Measurements from ENCODE around the gene ORAI2. TPM values are rescaled to one million over a fixed set of nuclear protein-coding genes. Genes with fewer than 3 reads are reported as not detected.

ORAI2 gene
- total and polyA plus RNA-seq, 10 of the 15 experiments (the other 5 are each of a cell fraction or from before 2014, with no cell fraction given), result 5.8 to 111 (median 46.9) TPM

GRCh38 chr7:102389810-102390209 lies 43.6 kb upstream of the ORAI2 start (continued):
- TF ChIP-seq ZNF622 (IDR thresholded peaks at IDR 0.05) (no peak), ZNF384 (IDR thresholded peaks at IDR 0.05; ENCODE audit: borderline replicate concordance, low read depth, low read length) (peak; percentile 79)

GRCh38 chr7:102390697-102391484 lies 42.5 kb upstream of the ORAI2 start:
- H3K79me2 ChIP-seq (ENCODE audit: control insufficient read depth, insufficient read depth, low read length), result peaks cover 4% of the 10 kb centered on the region
- H3K9me3 ChIP-seq (replicated peaks; ENCODE audit: control insufficient read depth, insufficient read depth, low read length), result no peaks in the 10 kb centered on the region
- H2AFZ ChIP-seq (ENCODE audit: control insufficient read depth, low read depth, low read length), result no peak overlapping the region; the same call in 1 of the 2 replicates
- H3K36me3 ChIP-seq (ENCODE audit: control insufficient read depth in 2 of 2, insufficient read depth in 2 of 2, low read length in 1 of 2), result peaks cover 3 to 22% of the 10 kb centered on the region in 2 experiments
- intact Hi-C loops (cut with micrococcal nuclease; ENCODE audit: unreplicated experiment) (loop anchor here (1.0 to 10.0 kb wide), 2 partner anchors 112 to 846 kb away; no protein-coding TSS in a partner anchor), in situ Hi-C loops (cut with MboI) (loop anchor here (5.0 kb wide), 2 partner anchors 109 to 849 kb away; no protein-coding TSS in a partner anchor)
- no peaks in the 10 kb centered on the region for H4K20me1 ChIP-seq (ENCODE audit: control insufficient read depth, insufficient read depth)
- no peaks in the 10 kb centered on the region for H3K27me3 ChIP-seq (replicated peaks in 1 of 2; ENCODE audit: control insufficient read depth in 2 of 2, insufficient read depth in 2 of 2, low read length in 1 of 2)
- peaks cover 16% of the 10 kb centered on the region for H3K4me1 ChIP-seq (ENCODE audit: control insufficient read depth, insufficient read depth, low read length)
- ChIA-PET SMC1A (ENCODE audit: uncharacterized antibody, unreplicated experiment) (interaction anchor here (0.7 to 9.2 kb wide), 3 partner anchors 101 to 117 kb away, joined by 3 to 122 read pairs (median 6); no protein-coding TSS in a partner anchor), POLR2A (interaction anchor here (0.9 kb wide), 1 partner anchor 75 kb away, joined by 3 read pairs; no protein-coding TSS in a partner anchor), CTCF (interaction anchor here (0.6 to 13.5 kb wide), 25 partner anchors 10 to 793 kb away, joined by 3 to 205 read pairs (median 3); partner anchors contain the start of gene SH2B2), RAD21 (ENCODE audit: unreplicated experiment) (interaction anchor here (0.7 to 9.0 kb wide), 5 partner anchors 59 to 701 kb away, joined by 3 to 79 read pairs (median 4); no protein-coding TSS in a partner anchor)
- ATAC-seq (peak; percentile 92), FAIRE-seq (peak; percentile 85), DNase-seq (ENCODE audit: low read depth, low spot score) (no peak)
- BruUV-seq (replicated peaks), result no TSS peak
- no peak overlapping the region for H3K4me3 ChIP-seq
- WGBS (ENCODE audit: insufficient coverage, insufficient replicate concordance, low lambda C conversion rate, missing lambda C conversion rate), result 53% methylated on average over 12 of the region's 12 CpGs
- no peak overlapping the region for H3K9ac ChIP-seq (ENCODE audit: control insufficient read depth, insufficient read depth, low read length)
- H3K4me2 ChIP-seq (ENCODE audit: control insufficient read depth, insufficient read depth), result no peak overlapping the region
- no peak overlapping the region for H3K27ac ChIP-seq (ENCODE audit: control insufficient read depth, insufficient read depth)
- TF ChIP-seq KDM1A (IDR thresholded peaks at IDR 0.05; ENCODE audit: borderline replicate concordance) (no peak), KAT2A (conservative IDR thresholded peaks at IDR 0.05; ENCODE audit: control insufficient read depth, low read depth, low read length) (no peak), MLLT1 (IDR thresholded peaks at IDR 0.05) (no peak; the same call in 1 of the 2 replicates), MTA2 (IDR thresholded peaks at IDR 0.05; ENCODE audit: low read depth) (no peak), E2F8 (IDR thresholded peaks at IDR 0.05; ENCODE audit: low read depth, partially characterized antibody) (no peak), NFXL1 (IDR thresholded peaks at IDR 0.05; ENCODE audit: borderline replicate concordance) (no peak), YY1 (IDR thresholded peaks at IDR 0.05; ENCODE audit: low read depth, low read length) (peak; percentile 64; the same call in 1 of the 2 replicates), CEBPB (IDR thresholded peaks at IDR 0.05; ENCODE audit: borderline replicate concordance in 1 of 2, low read depth in 2 of 2, low read length in 2 of 2) (no peak), NR2C2 (IDR thresholded peaks at IDR 0.05; ENCODE audit: borderline replicate concordance, control insufficient read depth, insufficient read length, low read depth) (no peak), IKZF1 (conservative IDR thresholded peaks at IDR 0.05) (peak; percentile 72), SUPT20H (IDR thresholded peaks at IDR 0.05; ENCODE audit: borderline replicate concordance, control insufficient read depth, low read depth, low read length) (no peak), HCFC1 (IDR thresholded peaks at IDR 0.05; ENCODE audit: low read length) (no peak), SMC3 (IDR thresholded peaks at IDR 0.05; ENCODE audit: borderline replicate concordance, low read length) (peak; percentile 95), E2F4 (IDR thresholded peaks at IDR 0.05; ENCODE audit: low read depth, low read length) (no peak)

Measured in GM12878 (cell line).